Astrocyte of the spinal cord (primary cell): ENCODE measurements around the gene FBXL4.

Source experiments
- DNase-seq: peaks from one replicate; pipeline ENCODE4 v3.0.0; 2011; ENCODE audit warnings: low read depth, low spot score
- H3K4me3 ChIP-seq: 2 replicates; pipeline ENCODE4 v1.5.1; 2011; ENCODE audit warnings: low read depth, mild to moderate bottlenecking, low read length, moderate library complexity
- in situ Hi-C: cut with HindIII; loops from 2 replicates; pipeline ENCODE4 v1.10.0; 2017; ENCODE audit warnings: low sequenced_read_pairs
- TF ChIP-seq, protein P1 (sequence below): IDR thresholded peaks from 2 replicates; pipeline ENCODE4 v1.5.1; 2012; ENCODE audit warnings: low read depth, mild to moderate bottlenecking, low read length, inconsistent platforms

The FBXL4 gene

DNA sequence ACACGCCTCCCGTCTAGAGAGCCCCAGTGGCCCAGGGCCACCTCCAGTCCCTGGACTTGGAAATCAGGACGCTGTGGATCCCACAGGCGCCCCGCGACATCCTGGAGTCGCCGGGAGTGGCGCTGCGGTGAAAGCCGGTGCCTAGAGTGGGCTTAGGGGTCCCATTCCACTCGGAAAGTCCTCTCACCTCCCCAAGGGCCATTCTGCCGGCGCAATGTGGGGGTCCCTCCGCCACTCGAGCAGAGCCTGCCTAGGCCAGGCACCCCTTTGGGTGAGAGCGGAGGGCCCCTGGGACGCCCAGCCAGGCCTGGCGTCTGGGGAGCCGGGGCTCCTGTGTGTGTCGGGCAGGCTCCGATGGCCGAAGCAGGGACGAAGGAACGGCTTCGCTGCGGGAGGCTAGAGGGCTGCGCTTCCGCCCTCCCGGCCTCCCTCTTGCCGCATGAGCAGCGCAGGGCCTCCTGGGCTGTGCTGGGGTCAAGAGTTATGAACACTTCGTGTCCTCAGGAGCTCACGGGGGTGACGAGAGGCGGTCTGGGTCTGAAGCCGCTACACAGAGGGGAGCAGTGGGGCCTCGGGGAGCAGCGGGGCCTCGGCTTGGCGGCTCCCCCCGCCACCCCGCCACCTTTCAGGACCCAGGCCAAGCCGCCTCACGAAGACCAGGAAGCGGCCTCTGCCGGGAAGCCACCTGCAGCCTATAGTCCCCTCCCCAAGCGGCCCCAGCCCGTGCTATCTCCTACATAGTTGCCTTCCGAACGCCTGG, 99.8 kb downstream of the FBXL4 start:
- peak overlapping the region; percentile 5 for H3K4me3 ChIP-seq
- in situ Hi-C loops: no loop called here
- TF ChIP-seq, protein P1, sequence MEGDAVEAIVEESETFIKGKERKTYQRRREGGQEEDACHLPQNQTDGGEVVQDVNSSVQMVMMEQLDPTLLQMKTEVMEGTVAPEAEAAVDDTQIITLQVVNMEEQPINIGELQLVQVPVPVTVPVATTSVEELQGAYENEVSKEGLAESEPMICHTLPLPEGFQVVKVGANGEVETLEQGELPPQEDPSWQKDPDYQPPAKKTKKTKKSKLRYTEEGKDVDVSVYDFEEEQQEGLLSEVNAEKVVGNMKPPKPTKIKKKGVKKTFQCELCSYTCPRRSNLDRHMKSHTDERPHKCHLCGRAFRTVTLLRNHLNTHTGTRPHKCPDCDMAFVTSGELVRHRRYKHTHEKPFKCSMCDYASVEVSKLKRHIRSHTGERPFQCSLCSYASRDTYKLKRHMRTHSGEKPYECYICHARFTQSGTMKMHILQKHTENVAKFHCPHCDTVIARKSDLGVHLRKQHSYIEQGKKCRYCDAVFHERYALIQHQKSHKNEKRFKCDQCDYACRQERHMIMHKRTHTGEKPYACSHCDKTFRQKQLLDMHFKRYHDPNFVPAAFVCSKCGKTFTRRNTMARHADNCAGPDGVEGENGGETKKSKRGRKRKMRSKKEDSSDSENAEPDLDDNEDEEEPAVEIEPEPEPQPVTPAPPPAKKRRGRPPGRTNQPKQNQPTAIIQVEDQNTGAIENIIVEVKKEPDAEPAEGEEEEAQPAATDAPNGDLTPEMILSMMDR: no peak
- no peak for DNase-seq

DNA sequence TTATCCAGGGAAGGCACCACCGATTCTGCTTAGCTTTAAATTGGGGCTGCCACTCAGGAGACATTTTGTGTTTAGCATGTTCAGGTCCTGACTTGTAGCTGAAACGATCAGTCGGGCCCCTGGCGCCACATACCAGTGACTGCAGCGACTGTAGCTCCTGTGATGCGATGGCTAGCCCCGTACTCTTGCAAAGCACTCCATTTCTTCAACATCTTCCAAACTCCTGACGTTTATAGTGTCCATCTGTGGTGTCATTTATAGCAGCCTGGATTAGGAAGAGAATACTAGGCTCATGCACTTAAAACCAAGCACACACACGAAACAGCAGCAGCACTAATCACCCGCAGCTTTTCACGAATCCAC, 100.3 kb downstream of the FBXL4 start:
- no peak for DNase-seq
- no peak overlapping the region for H3K4me3 ChIP-seq
- in situ Hi-C loops: no loop called here
- TF ChIP-seq, protein P1: no peak

DNA sequence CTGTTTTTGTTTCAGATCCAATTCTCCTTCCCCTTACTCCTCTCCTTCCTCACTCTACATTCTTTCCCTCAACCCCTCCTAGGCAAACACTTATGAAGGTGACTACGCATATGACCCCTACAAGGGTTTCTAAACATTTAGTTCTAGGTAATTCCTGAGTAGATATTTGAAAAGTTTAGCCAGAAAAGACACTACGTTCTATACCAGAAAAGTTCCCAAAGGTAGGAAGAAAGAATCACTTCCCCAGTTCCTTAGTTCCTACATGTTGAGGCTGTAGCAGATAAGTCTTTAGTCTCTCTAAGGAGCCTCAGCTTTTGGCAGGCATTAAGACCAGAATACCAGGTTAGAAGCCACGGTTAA, 101.7 kb downstream of the FBXL4 start:
- no peak overlapping the region for H3K4me3 ChIP-seq
- in situ Hi-C loops: no loop called here
- TF ChIP-seq, protein P1: no peak
- no peak for DNase-seq

DNA sequence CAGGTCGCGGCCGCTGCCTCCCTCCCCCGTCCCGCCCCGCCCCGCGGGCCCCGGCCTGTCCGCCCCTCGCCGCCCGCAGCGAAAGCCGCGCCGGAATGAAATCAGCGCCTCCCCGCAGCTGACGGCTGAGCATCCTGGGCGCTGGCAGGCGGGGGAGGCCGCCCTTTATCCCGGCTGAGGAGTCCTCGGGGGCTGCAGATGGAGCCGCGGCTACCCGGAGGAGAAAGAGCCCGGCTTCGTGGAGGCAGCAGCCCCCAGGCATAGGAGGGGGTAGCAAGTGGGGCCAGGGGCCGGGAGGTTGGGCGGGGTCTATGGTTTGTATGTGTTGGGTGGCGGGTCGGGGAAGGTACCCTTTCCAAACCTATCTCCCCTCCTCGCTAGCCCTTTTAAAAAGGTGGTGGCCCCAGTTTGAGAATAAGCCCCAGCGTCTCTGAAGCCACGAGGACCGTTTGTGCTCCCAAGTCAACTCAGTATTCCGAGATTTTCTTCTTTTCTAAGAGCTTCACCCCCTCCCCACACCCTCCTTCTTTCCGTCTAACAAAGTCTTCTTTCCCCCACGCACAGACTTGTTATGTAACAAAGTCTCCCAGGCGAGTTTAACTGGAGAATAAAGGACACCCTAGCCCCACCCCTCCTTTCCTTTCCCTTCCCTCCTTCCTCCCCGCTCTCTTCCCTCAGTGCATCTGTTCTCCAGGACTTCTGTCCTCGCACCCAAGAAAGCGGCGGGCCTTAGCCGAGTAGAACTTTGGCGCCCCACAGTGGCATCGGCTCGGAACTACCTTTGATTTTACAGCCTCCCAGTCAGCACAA, 102.3 kb downstream of the FBXL4 start:
- peak; percentile 89 for DNase-seq
- TF ChIP-seq, protein P1: peak; percentile 89
- in situ Hi-C loops: no loop called here
- peak overlapping the region; percentile 39 for H3K4me3 ChIP-seq

DNA sequence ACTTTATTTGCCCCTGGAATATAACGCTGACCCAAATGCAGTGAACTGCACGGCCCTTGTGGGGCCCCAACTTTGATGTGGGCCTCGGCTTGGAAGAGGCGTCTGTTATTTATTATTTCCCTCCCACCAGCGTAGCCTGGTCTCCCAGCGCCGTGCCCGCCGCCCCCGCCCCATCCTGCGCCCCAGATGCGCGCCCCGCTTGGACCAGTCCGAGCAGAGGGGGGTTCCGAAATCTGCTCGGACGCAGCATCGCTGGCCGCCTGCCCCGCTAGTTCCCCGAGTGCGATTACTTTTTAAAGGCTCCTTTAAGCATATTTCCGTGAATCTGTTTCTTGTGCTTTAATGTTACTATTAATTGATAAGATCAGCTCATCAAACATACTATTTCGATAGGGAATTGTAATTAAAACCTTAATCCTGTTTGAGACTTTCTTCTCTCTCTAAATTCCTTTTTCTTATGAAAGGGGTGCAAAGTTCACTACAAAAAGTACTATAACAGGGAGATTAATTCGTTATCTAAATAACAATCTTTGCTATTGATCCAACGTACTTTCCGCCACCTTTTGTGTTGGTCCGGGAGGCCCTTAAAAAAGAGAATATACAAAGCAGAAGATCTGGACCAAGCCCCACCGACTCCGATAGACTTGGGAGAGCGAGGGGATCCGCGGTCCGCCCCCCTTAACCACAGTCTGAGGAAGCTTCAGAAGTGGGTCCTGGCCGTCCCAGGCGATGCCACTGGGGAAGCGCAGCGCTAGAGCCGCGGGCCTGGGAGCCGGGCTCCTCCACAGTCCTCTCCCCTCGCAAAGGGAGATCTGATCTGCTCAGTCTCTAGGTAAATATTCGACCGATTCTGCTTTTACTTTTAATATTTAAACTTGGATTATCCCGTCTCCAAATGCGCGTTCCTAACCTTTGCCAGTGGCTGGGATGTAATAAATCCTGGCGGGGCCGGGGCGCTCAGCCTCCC, 103.2 kb downstream of the FBXL4 start:
- H3K4me3 ChIP-seq: peak overlapping the region; percentile 39
- in situ Hi-C loops: no loop called here
- TF ChIP-seq, protein P1: no peak
- no peak for DNase-seq
